ENCODE data around the gene LIMS4. TPM values are rescaled to one million over a fixed set of nuclear protein-coding genes. Genes with fewer than 3 reads are reported as not detected.
"Not testable (repeated sequence)": the region's sequence is repeated elsewhere in the genome, so short reads cannot be mapped to it uniquely, and the experiment has no call there.

LIMS4 gene, protein sequence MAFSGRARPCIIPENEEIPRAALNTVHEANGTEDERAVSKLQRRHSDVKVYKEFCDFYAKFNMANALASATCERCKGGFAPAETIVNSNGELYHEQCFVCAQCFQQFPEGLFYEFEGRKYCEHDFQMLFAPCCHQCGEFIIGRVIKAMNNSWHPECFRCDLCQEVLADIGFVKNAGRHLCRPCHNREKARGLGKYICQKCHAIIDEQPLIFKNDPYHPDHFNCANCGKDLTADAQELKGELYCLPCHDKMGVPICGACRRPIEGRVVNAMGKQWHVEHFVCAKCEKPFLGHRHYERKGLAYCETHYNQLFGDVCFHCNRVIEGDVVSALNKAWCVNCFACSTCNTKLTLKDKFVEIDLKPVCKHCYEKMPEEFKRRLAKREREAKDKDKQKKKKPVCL
- polyA plus RNA-seq (ENCODE audit: insufficient read length) = 3.4 TPM

DNA sequence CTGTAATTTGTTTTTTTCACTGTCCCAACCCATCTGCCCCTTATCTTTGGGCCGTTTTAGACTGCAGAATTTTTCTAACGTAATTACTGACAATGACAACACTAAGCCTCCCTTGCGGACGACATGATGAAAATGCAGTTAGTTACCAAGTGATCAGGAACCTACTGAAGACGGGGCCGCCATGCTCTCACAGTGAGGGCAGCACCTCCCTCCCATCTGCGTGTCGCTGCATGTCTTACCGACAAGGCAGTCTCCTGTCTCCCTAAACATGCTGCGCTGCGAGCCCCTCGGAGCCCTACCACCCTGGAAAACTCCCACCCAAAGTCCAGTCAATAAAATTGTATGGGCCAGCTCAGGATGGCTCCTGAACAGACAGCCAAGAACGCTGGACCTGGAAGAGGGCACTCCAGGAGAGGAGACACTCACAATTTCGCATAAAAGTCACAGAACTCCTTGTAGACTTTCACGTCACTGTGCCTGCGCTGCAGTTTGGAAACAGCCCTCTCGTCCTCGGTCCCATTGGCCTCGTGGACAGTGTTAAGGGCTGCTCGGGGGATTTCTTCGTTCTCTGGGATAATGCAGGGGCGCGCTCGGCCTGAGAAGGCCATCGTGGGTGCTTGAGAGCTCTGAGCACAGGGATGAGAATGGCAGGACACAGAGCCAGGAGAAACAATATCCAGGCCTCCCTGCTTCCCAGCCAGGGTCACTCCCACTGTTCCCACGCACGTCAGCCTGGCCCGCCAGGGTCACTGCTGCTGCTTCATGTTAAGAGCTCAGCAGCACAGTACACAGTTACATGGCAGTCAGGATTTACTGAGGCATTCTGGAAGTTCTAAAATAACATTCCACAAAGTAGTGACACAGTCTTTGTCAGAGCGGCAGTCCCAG is at the start of gene LIMS4:
LIMS4 (minus strand) TSS at position 646 of the 888 bp plus-strand sequence; CDS start at position 608, 38 bp downstream.
- not testable (repeated sequence) for DNase-seq

DNA sequence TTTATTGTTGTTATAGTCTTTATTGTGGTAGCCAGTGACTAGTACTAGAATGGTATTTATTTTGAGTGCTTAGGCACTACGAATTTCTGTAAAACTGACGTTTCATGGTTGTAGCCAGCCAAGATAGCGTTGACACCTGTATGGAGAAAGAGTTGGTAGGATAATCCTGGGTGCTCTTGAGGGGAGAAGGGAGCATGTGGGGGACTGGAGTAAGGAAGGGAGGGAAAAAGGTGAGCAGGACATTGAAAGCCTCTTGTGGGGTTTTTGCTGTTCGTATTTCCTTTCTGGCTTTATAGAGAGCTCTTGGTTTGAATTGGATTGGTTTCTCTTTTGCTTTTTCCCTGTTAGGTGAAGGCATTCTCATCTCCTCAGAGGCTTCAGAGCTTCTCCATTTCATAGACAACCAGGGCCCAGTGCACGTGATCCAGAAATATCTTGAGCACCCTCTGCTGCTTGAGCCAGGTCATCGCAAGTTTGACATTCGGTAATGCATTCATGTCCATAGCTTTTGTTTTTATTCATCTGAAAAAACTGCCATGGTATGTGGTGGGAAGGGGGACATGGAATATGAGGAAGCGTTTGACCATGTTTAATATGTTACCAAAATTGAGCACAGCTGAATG is 27.2 kb upstream of the LIMS4 start:
- not testable (repeated sequence) for DNase-seq

DNA sequence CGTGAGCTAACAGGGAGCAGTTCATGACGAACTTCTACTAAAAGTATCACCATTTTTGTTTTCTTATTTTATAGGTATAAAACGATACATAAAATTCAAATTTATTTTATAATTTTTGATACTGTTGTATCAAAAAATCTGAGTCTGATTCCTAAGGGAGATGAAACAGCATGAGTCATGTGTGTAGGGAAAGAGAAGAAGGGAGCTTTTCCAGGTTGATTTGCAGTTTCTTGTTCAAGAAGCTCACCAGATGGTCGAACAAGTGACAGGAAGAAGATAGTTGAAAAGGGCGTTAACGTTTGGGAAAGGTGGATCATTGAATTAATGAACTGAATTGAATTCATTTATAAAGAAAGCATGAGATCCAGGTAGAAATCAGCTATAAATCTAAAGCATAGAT is 23.4 kb upstream of the LIMS4 start:
- DNase-seq = not testable (repeated sequence)

DNA sequence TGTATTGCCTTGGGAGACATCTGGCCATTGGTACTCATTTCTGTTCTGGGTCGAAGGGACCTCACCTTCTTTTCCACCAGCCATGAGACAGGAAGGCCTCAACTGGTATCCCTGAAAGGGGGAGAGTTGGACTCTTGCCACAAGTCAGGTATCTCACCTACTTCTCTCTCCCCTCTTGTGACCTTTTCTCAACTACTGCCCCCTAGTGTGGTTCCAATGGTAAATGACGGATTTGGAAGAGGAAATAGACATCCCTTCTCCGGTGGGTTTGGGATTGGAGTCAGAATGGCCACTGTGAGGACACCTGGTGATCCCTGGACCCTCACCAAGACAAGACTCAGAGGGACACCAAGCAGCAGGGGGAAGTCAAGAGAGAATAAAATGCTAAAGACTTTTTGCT is 21.9 kb upstream of the LIMS4 start:
- DNase-seq = not testable (repeated sequence)

DNA sequence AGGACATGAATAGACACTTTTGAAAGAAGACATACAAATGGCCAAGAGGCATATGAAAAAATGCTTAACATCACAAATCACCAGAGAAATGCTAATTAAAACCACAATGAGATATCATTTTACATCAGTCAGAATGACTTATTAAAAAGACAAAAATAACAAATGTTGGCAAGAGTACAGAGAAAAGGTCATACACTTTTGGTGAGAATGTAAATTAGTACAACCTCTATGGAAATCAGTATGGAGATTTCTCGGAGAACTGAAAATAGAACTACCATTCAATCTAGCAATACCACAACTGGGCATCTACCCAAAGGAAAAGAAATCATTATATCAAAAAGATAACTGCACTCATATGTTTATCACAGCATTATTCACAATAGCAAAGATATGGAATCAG is 16.4 kb upstream of the LIMS4 start:
- not testable (repeated sequence) for DNase-seq

DNA sequence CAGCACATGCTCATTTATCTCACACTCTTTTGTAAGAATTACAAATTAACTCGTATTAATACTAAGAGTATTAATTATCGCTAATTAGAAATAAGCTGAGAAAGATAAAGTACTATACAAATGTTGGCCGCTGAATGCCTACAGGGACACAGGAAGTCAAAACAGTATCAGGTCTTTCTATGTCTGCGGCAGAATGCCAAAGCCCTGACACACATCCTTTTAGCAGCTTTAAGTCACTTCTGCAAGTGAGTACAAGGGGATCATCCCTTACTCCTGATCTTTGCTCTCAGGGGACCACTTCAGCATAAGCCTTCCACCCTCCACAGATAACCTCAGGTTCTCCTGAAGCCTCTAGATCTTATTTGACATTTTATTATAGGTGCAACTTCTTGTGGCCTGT is 10.1 kb upstream of the LIMS4 start:
- DNase-seq = not testable (repeated sequence)

DNA sequence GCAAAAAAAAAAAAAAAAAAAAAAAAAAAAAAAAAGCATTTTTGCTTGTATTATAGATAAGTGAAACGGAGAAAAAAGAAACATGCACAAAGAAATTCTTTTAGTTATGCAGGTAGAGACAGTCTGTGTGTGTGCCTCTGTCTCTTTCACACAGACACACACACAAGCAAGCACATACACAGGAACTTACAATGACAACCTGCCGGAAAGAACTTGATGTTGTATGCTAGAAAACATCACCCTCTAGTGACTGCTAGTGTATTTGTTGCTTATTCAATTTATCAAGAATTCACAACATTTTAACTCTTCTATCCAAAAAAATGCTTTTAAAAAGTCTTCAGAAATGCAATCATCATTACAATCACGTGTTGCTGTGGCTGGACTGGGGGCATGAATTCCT is 8.6 kb upstream of the LIMS4 start:
- DNase-seq = not testable (repeated sequence)

DNA sequence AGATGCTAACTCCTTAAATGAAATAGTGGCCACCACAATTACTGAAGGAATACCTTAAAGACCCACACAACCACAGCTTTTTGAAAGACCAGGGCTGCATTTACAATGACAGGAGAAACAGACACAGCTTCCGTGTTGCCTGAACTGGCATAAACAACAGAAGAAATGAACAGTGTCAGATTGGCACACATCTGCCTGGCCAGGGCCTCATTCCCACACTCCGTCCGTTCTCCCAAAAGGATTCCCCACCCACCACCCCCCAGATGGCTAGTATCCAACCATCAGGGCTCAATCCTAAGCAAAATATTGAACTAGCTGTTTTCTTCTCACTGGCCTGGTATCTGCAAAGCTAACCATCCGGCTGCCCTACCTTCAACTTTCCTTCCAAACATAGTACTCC is 7.5 kb upstream of the LIMS4 start:
- DNase-seq = not testable (repeated sequence)

DNA sequence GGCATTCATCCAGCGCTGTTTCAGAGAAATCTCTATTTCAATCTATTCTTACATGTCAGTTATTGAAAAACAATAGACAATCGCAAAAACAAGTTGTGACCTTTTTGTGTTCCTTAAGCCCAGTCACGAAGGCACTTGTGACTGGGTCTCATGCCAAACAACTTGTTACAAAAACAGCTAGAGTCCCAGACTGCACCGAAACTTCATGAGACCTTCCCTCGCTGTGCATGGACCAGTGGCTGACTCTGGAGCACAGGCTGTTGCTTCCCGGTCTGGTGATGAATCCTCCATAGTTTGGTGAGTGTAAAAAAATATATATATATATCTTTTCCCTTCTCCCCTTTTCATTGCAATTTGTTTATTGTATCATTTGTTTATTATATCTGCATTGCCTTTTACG is 4.8 kb upstream of the LIMS4 start:
- DNase-seq = not testable (repeated sequence)

DNA sequence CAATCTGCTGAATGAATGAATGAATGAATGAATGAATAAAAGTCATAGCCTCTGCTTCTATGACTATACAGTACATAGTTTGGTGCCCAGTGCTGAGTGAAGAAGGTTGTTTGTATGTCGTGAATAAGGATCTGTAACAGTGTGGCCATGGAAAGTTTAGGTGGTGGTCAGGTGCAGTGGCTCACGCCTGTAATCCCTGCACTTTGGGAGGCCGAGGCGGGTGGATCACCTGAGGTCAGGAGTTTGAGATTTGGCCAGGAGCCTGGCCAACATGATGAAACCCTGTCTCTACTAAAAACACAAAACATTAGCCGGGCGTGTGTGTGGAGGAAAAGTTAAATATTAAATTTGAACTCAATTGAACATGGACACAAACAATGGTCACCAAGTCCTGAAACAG is 4.3 kb upstream of the LIMS4 start:
- DNase-seq = not testable (repeated sequence)

DNA sequence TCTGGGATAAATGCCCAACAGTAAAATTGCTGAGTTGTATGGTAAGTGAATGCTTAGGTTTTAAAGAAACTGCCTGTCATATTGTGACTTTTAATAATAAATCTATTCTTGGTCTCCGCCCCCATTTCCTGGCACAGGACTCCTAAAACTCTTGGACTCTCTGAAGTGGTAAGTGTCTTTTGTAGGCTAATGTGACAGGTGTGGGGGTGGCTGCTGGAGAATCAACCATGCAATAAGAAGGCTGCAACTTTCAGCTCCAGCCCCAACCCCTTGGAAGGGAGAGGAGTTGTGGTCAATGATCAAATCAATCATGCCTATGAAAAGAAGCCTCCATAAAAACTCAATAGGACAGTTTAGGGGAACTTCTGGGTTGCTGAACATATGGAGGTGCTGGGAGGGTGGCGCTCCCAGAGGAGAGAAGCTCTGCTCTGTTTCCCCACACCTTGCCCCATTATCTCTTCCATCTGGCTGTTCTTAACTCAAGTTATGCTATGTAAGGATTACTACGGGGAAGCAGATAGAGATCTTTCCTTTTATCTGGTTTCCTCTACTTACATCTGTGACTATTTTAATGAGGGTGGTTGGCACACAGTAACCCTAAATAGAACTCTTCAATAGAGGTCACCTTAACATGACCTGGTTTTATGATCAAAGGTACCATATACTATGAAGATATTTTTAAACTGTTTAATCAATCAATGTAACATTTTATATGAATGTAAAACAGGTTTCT is 3.2 kb upstream of the LIMS4 start:
- not testable (repeated sequence) for DNase-seq

DNA sequence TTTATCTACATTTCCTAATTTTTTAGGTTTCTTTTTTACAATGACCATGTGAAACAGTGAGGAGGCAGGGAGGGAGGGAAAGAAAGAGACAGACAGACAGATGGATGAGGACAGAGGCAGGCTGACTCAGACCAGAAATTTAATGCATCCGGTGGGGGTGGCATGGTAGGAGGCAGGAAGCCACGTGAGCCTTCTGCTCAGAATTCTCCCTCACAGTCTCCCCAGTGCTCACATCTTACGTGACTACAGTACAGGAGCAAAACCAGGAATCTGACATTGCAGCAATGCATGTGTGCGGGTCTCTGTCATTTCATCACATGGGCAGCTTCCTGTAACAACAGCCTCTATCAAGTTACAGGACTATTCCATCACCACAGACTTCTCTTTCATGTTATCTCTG is 2.3 kb upstream of the LIMS4 start:
- not testable (repeated sequence) for DNase-seq

DNA sequence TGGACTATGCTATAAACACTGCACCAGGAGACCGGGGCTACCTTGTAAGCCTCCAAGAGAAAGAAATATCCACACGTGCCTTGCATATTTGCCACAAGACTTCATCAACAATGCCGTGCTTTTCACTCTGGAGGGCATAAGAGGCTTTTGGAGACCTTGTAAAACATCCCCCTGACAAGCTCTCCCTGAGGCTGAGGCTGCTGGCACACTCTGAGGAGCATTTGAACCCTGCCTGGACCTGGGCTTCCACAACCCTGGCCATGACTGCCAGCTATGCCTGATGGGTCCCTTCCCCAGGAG is 393 bp upstream of the LIMS4 start:
- not testable (repeated sequence) for DNase-seq

DNA sequence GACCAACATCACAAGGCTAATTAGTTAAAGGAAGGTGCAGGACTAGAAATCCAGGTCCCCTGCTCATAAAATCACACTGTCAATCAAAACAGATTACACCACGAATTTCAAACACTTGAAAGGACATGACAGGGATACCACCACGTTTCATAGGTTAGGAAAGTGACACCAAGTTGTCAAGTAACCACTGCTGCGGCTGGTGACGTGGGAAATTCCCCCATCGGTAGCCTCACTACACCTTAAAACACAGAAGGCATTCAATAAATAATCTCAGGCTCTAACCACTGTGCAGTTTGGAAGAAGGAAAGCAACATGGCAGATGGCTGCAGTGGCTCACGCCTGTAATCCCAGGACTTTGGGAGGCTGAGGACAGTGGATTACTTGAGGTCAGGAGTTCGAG is 3.7 kb downstream of the LIMS4 start:
- not testable (repeated sequence) for DNase-seq

DNA sequence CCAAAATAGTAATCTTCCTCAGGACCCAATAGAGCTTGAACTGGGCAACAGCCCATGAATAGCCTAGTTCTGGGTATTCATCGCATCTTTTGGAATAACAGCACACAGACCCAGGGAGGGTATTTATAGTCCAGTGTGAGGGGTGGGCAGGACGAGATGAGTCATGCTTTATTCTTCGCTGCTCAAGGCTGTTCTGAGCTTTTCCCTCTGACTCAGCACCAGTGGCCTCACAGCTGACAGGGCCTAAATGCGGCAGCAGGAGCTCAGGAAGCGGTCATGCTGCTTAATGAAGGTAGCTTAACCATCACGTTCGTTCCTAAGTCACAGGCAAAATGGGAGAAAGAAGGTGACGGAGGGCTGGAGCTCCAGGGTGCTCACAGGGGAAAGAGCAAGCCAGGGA is 7.3 kb downstream of the LIMS4 start:
- DNase-seq = not testable (repeated sequence)

DNA sequence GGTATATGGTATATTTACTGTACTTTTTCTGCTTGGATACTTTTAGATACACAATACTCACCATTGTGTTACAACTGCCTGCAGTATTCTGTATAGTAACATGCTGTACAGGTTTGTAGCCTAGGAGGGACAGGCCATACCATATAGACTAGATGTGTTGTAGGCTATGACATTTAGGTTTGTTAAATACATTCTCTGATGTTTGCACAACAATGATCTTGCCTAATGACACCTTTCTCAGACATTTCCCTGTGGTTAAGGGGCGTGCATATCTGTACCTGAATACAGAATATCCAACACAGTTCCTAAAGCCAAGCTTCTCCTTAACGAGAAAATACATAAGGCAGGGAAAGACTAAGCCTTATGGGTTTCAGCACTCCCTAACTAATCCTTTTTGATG is 10.2 kb downstream of the LIMS4 start:
- DNase-seq = not testable (repeated sequence)

DNA sequence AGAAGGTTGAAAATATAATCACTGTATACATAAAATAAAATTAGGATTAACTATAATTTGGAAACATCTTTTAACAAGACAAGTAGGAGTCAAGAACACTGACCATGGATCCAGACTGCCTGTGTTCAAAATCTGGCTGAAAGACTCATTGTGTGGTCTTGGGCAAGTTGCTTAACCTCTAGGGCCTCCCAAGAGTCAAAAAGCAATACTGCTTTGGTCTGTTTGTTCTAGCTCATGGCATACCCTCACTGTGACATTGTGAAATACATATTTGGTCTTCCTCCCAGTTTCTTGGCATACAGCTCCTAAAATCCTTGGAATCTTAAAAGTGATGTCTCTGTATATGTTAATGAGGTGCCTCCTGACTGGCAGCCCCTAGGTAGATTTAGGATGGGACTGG is 12.3 kb downstream of the LIMS4 start:
- not testable (repeated sequence) for DNase-seq

DNA sequence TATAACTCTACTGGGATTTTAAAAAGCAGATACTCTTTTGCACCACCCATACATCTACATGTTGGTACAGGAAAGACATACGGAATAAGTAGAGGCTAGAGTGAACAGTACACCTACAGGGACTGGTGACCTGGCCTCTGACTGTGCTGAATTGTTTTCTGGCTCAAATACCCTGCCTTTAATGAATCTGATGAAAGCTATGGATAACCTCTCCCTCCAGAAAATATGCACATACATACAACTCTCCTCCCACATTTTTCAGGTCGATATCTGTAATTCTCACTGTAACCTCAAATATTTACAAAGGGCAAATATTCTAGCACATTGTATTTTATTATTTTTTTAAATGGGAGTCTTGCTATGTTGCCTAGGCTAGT is 15.4 kb downstream of the LIMS4 start:
- DNase-seq = not testable (repeated sequence)

DNA sequence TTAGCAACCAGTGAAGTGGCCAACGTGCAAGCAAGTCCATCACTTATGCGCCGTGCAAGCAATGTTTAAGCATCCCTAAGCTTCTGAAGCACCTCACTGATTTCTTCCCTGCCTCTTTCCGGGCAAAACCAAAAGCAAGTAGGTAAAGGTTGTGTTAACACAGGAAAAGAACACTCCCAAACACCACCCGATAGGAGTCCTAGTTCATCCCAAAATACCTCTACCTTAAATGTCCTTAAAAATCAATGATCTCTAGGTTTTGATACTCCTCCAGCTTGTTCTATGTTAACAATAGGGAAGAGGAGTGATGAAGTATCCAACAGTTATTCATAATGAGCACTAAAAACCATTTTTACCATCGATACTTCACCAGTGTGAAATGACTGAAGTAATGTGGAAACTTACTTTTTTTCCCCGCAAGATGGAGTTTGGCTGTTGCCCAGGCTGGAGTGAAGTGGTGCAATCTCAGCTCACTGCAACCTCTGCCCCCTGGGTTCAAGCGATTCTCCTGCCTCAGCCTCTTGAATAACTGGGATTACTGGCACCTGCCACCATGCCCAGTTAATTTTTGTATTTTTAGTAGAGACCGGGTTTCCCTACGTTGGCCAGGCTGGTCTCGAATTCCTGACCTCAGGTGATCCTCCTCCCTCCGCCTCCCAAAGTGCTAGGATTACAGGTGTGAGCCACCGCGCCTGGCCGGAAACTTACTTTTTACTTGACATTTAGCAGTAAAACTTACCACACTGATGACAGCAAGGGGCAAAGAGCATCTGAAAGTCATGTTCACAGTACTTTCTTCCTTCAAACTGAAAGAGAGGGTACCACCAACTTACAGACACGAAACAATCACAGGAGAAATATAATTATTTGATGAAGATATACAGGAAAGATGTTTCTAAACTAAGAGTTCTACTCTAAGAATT is 16.1 kb downstream of the LIMS4 start:
- DNase-seq = not testable (repeated sequence)

DNA sequence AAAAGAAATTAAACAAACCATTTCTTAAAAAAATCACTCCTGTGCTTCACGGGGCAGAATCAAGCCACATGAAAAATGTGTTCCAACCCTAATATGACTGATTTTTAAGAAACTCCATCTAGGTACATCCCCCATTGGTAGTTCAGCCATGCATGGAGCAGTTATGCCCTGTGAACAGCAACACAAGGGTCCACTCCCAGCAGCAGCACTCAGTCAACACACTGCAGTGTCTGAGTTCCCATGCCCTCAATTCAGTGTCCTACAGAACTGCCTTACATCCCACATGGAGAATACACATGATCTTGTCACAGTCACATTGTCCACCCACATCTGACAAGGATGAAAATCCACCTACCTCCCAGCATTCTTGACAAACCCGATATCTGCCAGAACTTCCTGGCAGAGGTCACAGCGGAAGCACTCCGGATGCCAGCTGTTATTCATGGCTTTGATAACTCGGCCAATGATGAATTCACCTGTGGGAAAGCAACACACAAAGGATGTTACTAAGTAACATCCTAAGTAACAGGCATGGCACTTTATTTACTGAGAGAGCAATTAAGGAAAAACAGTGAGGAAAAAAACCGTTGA is 17.4 kb downstream of the LIMS4 start:
- not testable (repeated sequence) for DNase-seq

DNA sequence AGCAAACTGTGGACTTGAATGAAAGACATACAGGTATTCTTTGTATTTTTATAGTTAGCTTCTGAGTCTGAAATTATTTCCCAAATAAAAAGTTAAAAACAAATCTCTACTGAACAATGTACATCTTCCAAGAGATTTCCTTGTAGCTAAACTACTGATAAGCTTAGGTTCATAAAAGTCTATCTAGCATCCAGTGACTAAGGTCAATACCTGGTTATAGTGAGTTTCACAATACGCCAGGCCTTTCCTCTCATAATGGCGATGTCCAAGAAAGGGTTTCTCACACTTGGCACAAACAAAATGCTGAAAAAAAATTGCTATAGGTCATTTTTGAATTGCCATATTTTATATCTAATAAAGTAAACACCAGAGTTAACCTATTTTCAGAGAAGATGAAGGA is 21.7 kb downstream of the LIMS4 start:
- not testable (repeated sequence) for DNase-seq

Measured in hindlimb muscle (tissue), 1 donor.